SJSA1 (cell line): Measurements from ENCODE around the gene TMEM30A. TPM values are rescaled to one million over a fixed set of nuclear protein-coding genes. Genes with fewer than 3 reads are reported as not detected.

Experiments
- DNase-seq, 2 experiments: peaks; one replicate each; pipeline ENCODE4 v3.0.0-alpha.2; 2015 to 2020; ENCODE audit warnings: low spot score in 2 of 2, low read depth in 1 of 2
- H3K27ac ChIP-seq: fragments of 250-450 bp; sonication (Bioruptor Pico); 2 replicates; pipeline ENCODE4 v1.5.1; 2020; ENCODE audit warnings: mild to moderate bottlenecking, moderate library complexity
- H3K27me3 ChIP-seq: fragments of 250-450 bp; sonication (Bioruptor Pico); replicated peaks from 2 replicates; pipeline ENCODE4 v1.5.1; 2020; ENCODE audit warnings: mild to moderate bottlenecking, moderate library complexity
- H3K36me3 ChIP-seq: fragments of 250-450 bp; sonication (Bioruptor Pico); 2 replicates; pipeline ENCODE4 v1.5.1; 2020; ENCODE audit warnings: mild to moderate bottlenecking
- H3K4me1 ChIP-seq: fragments of 250-450 bp; sonication (Bioruptor Pico); replicated peaks from 2 replicates; pipeline ENCODE4 v1.6.1; 2021; ENCODE audit warnings: mild to moderate bottlenecking
- H3K4me3 ChIP-seq: fragments of 250-450 bp; sonication (Bioruptor Pico); 2 replicates; pipeline ENCODE4 v1.5.1; 2020; ENCODE audit warnings: mild to moderate bottlenecking
- H3K9me3 ChIP-seq: fragments of 250-450 bp; sonication (Bioruptor Pico); replicated peaks from 2 replicates; pipeline ENCODE4 v1.5.1; 2020; ENCODE audit warnings: mild to moderate bottlenecking
- total RNA-seq: library from RNA; depleted of rRNA; stranded (reverse); fragments of >200 nt; shearing (Covaris generic); gene quantifications from 2 replicates; pipeline ENCODE4 v1.2.3, GENCODE V29; 2014

The TMEM30A gene
- total RNA-seq, 1 experiment from 2014 or later: 253 TPM

DNA sequence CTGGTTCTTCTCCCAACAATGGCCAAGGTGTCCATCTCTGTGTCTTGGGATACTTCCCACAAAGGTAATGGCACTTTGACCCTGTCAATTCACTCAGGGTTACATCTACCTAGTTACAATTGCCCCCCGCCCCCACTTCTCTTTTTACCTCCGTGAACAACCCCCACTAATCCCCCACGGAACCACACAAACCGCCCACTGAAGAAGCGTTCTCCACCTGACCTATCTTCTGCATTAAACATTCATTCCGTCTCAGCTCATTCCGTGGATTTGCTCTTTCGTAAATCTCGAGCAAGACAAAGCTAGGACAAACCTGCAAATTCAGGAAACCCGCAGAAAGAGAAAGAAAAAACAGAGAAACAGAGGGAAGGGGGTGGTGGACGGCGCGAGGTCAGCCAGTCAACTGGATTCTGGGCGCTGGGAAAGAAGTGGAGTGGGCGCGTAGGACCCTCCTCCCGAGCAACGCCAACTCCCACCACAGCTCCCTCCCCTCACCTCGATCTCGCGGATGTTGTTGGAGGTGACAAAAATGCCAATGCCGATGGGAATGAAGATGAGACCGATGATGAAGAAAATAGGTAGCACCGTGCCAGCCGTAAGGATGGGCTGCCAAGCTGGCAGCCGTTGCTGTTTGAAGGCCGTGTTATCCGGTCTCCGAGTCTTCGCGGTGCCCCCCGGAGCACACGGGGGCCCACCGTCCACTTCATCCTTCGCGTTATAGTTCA lies 523 bp downstream of the TMEM30A start:
- H3K27me3 ChIP-seq: no peaks in the 10 kb centered on the region
- H3K9me3 ChIP-seq: no peaks in the 10 kb centered on the region
- DNase-seq: no peak
- peak overlapping the region; percentile 54 for H3K27ac ChIP-seq
- peaks cover 9% of the 10 kb centered on the region for H3K36me3 ChIP-seq
- peak overlapping the region; percentile 68 for H3K4me3 ChIP-seq
- H3K4me1 ChIP-seq: peaks cover 12% of the 10 kb centered on the region

DNA sequence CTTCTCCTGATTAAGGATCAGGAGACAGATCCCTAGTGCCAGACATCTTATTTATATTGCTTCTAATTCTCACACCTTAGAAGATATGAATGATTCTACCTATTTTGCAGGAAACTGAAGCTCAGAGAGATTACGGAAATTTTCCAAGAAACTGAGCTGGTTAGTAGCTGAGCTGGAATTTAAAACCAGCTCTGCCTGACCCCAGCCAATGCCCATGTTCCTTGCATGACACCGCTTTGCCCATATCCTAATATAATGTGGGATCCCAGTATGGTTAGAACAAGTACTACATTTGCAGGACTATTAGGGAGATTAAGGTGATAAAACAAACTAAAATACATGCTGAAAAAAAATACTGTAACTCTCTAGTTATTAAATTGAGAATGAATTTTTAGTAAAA lies 1.9 kb downstream of the TMEM30A start:
- no peak for DNase-seq
- H3K9me3 ChIP-seq: no peaks in the 10 kb centered on the region
- H3K27ac ChIP-seq: no peak overlapping the region
- peaks cover 16% of the 10 kb centered on the region for H3K36me3 ChIP-seq
- peak overlapping the region; percentile 68 for H3K4me3 ChIP-seq
- peaks cover 17% of the 10 kb centered on the region for H3K4me1 ChIP-seq
- H3K27me3 ChIP-seq: no peaks in the 10 kb centered on the region

DNA sequence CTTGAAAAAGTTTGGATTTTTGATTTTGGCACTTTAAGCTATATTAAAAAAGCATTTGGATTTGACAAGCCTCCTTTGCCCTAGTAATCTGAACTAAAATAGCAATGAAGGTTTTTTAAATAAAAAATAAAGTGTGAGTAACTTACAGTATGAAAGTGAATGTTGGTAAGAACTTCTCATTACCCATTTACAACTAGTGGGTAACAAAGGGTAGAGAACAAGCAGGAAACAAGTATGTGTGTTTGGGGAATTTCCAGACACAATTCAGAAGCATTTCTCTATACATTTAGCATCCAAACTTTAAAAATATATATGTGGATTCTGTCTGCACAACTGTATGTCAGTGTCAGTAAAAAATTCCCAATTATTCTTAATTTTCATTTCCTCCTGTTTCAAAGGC lies 2.9 kb downstream of the TMEM30A start:
- Histone ChIP-seq H3K9me3 (no peaks in the 10 kb centered on the region), H3K4me1 (peaks cover 20% of the 10 kb centered on the region), H3K27ac (no peak overlapping the region), H3K36me3 (peaks cover 19% of the 10 kb centered on the region), H3K4me3 (no peak overlapping the region), H3K27me3 (no peaks in the 10 kb centered on the region)
- DNase-seq: no peak

DNA sequence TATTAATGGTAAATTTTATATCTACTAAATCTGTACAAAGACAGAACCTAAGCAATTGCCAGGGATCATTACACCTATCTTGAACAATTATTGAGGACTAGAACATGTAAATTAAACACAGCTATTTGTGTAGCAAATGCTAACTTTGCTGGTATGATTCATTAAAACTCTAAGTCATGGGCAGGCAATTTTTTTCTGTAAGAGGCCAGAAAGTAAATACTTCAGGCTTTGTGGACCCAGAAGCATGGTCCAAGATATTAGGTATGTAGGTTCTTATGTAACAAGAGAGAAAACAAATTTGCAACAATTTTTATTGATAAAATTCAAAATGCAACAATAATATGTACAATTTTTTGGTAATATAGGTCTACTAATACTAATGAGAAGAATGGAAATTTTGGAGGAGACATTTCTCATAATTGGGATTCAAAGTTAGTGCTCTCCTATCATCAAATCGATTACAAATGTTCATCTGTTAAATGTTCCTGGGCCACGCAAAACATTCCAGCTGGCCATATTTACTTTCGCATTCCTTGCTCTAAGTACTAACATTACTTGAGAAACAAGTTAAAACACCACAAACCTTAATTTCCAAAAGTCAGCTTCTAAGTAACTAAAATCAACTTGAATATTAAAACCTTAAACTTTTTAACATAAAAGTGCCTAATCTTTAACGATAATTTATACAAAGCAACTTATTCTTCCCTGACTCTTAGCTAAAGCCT lies 4.3 kb downstream of the TMEM30A start:
- Histone ChIP-seq H3K27ac (no peak overlapping the region), H3K4me3 (no peak overlapping the region), H3K27me3 (no peaks in the 10 kb centered on the region), H3K9me3 (no peaks in the 10 kb centered on the region), H3K4me1 (peaks cover 34% of the 10 kb centered on the region), H3K36me3 (peaks cover 26% of the 10 kb centered on the region)
- DNase-seq: no peak

DNA sequence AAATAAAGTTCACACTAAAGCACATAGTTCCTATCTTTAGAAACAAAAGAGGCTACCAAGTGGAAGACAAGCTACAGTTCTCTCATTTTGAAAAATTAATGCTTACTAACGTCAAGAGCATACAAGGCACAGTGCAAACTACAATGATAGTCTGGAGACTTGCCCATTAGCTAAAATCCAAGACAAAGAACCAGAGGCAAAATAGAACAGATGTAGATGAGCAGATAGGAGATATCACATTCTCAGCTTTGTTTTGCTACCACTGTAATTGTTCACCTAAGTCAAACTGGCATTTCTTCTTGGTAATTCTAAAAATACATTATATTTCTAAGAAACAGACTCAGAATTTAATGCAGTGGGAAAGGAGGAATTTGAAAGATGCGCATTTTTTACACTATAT lies 5.2 kb downstream of the TMEM30A start:
- peaks cover 28% of the 10 kb centered on the region for H3K36me3 ChIP-seq
- peaks cover 42% of the 10 kb centered on the region for H3K4me1 ChIP-seq
- no peak overlapping the region for H3K4me3 ChIP-seq
- no peaks in the 10 kb centered on the region for H3K27me3 ChIP-seq
- no peak overlapping the region for H3K27ac ChIP-seq
- H3K9me3 ChIP-seq: no peaks in the 10 kb centered on the region
- no peak for DNase-seq

DNA sequence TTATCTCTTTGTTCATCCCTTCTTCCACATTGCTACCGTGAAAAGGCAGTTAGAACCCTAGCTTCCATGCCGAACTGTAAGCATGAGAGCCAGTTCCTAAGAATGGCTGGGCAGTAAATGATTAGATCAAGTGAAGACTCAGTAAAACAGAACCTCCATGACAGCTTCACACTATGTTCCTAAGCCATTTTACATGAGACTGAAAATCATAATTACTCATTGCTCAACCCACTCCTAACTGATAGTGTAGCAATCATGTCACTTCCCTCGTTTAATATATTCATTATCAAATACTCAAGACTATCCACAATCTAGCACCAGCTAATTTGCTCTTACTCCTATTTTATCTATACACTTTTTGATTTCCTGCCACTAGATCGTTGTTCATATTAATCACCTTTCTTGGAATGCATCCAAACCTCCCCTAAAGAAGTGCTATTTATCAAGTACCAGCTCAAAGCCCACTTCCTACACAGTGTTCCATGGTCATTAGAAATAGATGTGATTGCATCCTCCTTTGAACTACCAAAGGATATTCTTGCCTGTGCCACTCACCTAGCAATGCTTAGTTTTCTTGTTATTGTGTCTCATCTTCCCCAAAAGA lies 6.0 kb downstream of the TMEM30A start:
- H3K9me3 ChIP-seq: no peaks in the 10 kb centered on the region

DNA sequence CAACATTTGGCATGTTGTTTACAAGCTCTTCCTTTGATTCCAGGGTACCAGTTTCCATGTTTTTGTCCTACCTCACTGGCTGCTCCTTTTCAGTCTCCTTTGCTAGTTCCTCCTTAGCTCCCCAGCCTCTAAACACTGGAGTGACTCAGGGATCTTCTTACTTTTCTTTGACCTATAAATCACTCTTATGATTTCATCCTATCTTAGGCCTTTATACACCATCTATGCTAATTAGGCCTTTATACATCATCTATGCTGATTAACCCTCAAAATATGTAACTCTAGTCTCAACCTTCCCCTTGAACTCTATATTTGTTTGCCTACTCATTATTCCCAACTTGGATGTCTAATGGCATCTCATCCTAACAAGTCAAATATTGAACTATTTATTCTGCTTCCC lies 9.5 kb downstream of the TMEM30A start:
- Histone ChIP-seq H3K36me3 (peaks cover 55% of the 10 kb centered on the region), H3K4me1 (peaks cover 58% of the 10 kb centered on the region), H3K27ac (peak overlapping the region; percentile 1; the same call in 1 of the 2 replicates), H3K4me3 (no peak overlapping the region), H3K9me3 (no peaks in the 10 kb centered on the region), H3K27me3 (no peaks in the 10 kb centered on the region)
- peak; percentile 60 to 79 for DNase-seq

More for the DNA sequence above, 6.0 kb downstream of the TMEM30A start:
- DNase-seq: no peak
- H3K4me3 ChIP-seq: no peak overlapping the region
- peaks cover 50% of the 10 kb centered on the region for H3K4me1 ChIP-seq
- no peak overlapping the region for H3K27ac ChIP-seq
- H3K36me3 ChIP-seq: peaks cover 32% of the 10 kb centered on the region
- no peaks in the 10 kb centered on the region for H3K27me3 ChIP-seq

DNA sequence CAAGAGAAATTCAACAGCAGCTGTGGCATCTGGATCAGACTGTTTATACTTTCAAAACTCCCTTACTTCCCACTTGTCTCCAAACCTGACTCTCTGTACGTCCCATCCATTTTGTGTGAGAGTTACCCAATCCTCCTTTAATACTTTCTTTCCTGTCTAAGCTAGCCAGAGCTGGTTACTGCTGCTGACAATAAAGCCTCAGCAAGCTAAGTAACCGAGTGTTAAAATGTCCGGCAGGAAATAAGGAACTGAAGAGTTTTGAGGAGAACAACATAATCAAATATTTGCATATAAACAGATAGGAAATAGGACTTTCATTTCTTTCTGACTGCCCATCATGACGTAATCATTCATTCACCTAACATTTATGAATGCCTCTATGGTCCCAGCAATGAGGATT lies 11.6 kb downstream of the TMEM30A start:
- H3K4me3 ChIP-seq: no peak overlapping the region
- H3K27me3 ChIP-seq: no peaks in the 10 kb centered on the region
- H3K4me1 ChIP-seq: peaks cover 59% of the 10 kb centered on the region
- H3K36me3 ChIP-seq: peaks cover 50% of the 10 kb centered on the region
- no peak for DNase-seq
- H3K9me3 ChIP-seq: no peaks in the 10 kb centered on the region
- H3K27ac ChIP-seq: peak overlapping the region; percentile 65

DNA sequence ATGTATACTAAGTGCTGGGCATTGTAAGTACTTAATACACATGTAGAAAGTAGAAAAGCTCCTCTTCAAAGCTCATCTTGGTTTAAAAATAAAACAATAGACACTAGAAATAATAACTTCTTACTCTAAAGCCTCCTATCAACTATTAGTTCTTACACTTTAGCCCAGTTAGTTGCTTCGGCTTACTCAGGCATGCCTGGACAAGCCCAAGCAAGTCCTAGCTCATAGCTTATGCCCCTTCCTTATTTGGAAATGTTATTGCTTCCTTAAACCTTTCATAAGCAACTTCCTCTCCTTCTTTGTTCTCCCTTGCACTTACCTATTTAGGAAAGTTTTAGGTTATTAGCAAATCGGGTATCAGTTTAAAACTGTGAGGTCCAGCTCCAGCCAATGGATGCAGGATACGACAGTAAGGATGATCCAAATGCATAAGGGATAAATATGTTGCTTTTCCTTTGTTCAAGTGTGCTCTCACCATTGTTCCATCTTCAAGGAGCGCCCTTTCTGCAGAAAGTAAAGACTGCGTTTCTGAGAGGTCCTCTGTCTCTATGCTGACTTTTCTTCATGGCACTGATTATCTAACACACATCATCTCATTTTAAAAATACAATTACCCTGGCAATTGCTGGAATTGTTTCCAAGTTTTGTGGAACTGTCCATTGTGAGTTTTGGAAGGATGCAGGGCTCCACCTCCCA lies 12.3 kb downstream of the TMEM30A start:
- Histone ChIP-seq H3K4me1 (peaks cover 64% of the 10 kb centered on the region), H3K4me3 (no peak overlapping the region), H3K27me3 (no peaks in the 10 kb centered on the region), H3K27ac (peak overlapping the region; percentile 65), H3K36me3 (peaks cover 50% of the 10 kb centered on the region), H3K9me3 (no peaks in the 10 kb centered on the region)
- peak in 1 of 2 experiments; percentile 24 for DNase-seq

DNA sequence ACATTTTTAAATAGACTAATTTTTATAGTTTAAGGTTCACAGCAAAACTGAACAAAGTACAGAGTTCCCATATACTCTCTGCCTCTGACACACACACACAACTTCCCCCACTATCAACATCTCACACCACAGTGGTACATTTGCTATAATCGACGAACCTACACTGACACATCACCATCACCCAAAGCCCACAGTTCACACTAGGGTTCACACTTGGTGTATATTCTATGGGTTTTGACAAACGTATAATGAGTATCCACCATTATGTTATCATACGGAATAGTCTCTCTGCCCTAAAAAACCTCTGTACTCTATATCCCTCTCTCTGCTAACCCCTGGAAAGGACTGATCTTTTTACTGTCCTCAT lies 15.6 kb downstream of the TMEM30A start:
- peaks cover 45% of the 10 kb centered on the region for H3K36me3 ChIP-seq
- peaks cover 35% of the 10 kb centered on the region for H3K4me1 ChIP-seq
- H3K9me3 ChIP-seq: no peaks in the 10 kb centered on the region
- no peak for DNase-seq
- no peak overlapping the region for H3K4me3 ChIP-seq
- H3K27ac ChIP-seq: no peak overlapping the region
- no peaks in the 10 kb centered on the region for H3K27me3 ChIP-seq

DNA sequence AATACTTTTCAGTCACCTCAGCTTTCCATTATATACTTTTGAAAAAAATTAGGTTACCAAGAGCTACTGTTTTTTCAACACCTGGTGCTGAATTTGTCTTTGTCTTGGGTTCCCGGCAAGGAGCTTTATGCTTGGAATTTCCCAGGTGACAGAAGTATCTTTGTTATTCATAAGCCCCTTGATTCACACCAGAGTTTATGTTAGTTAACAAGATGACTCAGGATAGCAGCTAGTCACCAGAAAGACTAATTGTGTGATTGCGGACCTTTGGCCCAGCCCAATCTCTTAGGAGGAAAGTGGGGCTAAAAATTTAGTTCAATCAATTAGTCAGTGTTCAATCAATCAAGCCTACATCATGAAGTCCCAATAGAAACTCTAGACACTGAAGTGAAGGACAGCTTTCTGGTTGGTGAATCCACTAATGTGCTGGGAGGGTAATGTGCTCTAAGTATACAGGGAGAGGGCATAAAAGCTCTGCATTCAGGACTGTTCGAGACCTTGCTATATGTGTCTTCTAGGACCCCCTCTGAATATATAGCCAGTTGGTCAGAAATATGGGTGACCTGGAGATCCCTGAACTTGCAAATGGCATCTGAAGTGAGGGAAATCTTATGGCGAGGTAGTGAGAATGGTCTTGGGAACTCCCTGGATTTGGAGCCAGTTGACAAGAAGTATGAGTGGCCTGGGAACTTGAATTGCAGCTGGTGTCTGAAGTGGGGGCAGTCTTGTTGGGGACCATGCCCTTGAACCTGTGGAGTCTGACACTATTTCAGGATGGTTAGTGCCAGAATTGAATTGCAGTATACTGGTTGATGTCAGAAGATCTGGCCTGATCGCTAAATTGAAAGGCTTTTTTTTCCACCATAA lies 16.2 kb downstream of the TMEM30A start:
- Histone ChIP-seq H3K9me3 (no peaks in the 10 kb centered on the region), H3K4me1 (peaks cover 30% of the 10 kb centered on the region), H3K27me3 (no peaks in the 10 kb centered on the region), H3K4me3 (no peak overlapping the region), H3K27ac (no peak overlapping the region), H3K36me3 (peaks cover 48% of the 10 kb centered on the region)
- peak in 1 of 2 experiments; percentile 34 for DNase-seq

DNA sequence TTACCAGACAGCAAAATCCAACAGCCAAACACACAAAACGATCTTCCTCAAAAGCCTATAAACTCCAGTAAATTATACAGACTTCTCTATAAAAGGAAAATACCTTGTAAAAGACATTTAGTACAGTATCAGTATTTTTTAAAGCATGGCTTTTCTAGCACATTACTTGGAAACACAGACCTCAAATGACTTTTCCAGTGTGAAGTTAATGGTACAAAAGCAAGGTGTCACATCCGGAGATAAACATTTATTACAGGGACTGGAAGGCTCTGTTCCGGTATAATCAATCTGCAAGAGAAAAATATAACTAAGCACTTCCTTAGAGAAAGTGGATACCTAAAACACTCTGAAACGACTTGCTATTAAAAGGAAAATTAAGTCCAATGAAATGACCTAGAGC lies 17.1 kb downstream of the TMEM30A start:
- no peak overlapping the region for H3K27ac ChIP-seq
- H3K9me3 ChIP-seq: no peaks in the 10 kb centered on the region
- DNase-seq: no peak
- H3K36me3 ChIP-seq: peaks cover 48% of the 10 kb centered on the region
- no peak overlapping the region for H3K4me3 ChIP-seq
- peaks cover 22% of the 10 kb centered on the region for H3K4me1 ChIP-seq
- no peaks in the 10 kb centered on the region for H3K27me3 ChIP-seq

DNA sequence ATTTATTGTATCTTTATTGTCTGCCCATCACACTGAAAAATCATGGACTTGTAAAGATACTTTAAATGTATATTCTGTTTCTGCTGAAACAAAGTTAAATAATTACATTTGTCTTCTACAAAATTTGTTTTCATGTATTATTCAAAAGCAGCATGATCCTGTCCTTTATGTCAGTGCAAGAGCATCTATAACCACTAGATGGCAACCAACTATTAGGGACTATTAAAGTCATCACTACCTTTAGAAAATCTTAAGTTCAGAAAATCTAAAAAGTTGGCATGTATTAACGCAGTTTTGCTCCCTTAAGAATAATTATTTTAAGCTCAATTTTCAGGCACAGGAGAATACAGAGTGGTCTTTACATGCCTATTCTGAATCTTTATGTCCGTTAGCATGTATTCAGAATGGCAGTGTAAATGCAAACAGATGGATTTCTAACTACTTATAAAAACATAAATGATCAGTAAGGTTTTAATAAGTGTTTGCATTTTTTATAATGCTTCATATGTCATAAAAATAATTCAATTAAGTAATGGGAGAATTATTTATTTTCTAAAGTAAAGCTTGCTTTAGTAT lies 17.8 kb downstream of the TMEM30A start:
- no peaks in the 10 kb centered on the region for H3K27me3 ChIP-seq

More for the DNA sequence above, 17.8 kb downstream of the TMEM30A start:
- Histone ChIP-seq H3K9me3 (no peaks in the 10 kb centered on the region), H3K27ac (no peak overlapping the region), H3K4me3 (no peak overlapping the region), H3K4me1 (peaks cover 16% of the 10 kb centered on the region), H3K36me3 (peaks cover 46% of the 10 kb centered on the region)
- DNase-seq: no peak
